GM18511 (cell line): ENCODE results near the gene NGEF.

ENCODE experiments used
- ATAC-seq: cut with Tn5 transposase; IDR thresholded peaks from one replicate; pipeline ENCODE4 v1.9.1; 2021; ENCODE audit warnings: mild to moderate bottlenecking, moderate library complexity; ENCODE audit not compliant: unreplicated experiment

Gene NGEF

DNA sequence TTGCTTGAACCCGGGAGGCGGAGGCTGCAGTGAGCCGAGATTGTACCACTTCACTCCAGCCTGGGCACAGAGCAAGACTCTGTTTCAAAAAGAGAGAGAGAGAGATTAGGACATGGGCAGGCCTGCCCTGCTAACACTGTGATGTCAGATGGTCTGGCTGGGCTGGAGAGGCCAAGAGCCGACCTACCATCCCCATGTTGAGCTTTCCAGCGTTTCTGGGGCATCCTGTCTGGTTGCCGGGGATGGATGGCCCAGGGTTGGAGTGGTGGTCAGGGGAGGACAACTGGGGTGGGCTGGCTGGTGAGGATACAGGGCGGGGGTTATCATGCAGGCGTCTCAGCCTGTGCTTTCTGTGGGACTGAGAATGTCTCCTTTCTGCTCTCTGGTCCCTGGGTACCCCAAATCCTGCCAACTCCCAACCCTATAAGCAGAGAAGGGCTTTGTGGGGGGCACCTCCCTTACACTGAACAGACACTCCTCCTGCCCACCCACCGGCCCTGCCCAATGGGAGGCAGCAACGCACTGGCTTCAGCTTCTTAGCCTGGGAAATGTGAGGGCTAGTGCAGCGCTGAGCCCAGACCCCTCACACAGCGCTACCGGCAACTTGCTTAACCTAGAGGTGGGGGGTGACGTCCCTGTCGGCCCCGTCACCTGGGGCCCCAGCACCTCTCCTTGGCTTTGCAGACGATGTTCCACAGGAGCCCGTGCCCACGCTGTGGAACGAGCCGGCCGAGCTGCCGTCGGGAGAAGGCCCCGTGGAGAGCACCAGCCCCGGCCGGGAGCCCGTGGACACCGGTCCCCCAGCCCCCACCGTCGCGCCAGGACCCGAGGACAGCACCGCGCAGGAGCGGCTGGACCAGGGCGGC, 137.6 kb downstream of the NGEF start:
- no peak for ATAC-seq

DNA sequence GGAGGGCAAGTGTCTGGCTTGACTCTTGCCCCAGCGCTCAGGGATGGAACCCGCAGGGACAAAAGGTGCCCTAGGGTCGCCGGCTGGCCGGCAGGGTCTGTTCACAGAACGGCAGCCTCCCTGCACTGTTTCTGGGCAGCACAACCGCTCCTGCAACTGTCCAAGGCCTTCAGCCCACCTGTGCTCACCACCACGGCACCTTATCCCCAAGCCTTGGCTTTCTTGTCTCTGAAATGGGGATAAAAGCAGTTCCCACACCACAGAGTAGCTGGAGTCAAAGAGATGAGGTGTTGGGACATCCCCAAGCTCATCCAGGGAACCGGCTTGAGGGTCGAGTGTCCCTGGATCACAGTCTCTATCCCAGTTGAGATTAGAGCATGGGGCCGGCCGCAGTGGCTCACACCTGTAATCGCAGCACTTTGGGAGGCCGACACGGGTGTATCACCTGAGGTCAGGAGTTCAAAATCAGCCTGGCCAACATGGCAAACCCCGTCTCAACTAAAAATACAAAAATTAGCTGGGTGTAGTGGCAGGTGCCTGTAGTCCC, 138.3 kb downstream of the NGEF start:
- no peak for ATAC-seq

DNA sequence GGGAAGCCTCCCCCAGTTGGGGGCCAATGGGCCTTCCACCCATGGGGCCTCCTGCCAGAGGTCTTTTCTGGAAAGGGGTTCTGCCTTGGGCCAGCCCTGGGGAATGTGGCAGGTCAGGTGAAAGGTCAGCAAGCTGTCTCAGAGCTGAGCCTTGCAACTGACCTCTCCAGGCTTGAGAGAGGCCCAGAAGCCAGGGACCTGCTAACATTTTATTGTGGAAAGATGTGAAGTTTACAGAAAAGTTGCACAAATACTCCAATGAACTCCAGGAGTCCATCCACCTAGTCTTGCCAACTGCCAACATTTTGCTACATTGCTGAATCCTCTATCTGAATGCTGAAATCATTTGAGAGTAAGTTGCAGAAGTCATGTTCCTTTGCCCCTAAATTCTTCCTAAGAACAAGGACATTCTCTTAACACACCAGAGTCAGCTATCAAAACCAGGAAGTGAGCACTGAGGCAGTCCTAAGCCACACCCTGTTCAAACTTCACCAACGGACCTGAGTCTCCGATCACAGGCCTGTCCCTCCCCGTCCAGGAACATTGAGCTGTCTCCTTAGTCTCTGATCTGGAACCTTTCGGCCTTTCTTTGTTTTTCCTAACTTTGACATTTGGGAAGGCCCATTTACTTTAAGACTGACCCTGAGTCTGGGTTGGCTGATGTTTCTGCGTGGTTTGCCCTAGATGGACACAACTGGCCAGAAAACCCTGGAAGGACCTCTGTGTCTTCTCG, 139.0 kb downstream of the NGEF start:
- no peak for ATAC-seq

DNA sequence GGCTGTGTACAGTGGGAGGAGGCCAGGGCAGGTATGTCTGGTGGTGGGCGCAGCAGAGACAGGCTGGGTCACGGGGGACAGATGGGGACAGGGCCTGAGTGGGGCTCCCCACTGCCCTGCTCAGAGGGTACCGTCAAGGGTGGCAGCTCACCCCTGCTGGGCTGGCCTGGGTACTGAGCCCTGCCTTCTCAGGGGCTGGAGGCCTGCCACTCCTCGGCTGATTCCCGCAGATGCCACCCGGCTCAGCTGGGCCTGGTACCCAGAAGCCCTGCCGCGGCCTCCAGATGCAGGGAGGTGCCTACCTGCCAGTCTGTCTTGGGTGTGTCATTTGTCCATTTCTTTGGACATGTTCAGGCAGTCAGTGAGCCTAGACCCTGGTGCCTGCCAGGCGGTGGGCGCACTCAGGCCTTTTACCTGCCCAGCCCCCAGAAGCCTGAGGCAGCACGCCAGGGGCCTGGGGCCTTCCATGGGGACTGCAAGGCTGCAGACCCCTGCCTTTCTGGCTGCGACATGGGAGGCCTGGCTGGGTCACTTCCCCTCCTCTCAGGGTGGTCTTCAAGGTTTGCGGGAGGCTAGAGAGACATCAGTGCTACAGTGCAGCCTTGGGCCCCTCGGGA, 139.7 kb downstream of the NGEF start:
- ATAC-seq, result no peak

DNA sequence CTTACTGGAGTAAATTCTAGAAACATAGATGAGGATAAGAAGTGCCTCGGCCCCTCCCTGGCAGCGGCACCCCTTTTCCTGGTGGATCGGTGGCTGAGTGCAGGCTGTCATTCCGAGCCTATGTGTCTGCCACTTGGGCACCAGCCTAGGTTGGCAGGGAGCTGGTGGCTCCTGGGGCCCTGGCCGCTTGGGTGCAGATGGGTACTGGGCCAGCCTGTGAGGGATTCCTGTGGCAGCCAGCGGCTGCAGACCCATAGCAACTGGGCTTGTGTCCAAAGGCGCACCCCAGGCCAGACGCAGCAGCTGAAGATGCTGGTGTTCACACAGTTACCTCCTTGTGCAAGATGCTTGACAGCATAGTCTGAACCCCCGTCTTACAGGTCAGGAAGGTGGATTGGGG, 140.2 kb downstream of the NGEF start:
- ATAC-seq, result no peak

DNA sequence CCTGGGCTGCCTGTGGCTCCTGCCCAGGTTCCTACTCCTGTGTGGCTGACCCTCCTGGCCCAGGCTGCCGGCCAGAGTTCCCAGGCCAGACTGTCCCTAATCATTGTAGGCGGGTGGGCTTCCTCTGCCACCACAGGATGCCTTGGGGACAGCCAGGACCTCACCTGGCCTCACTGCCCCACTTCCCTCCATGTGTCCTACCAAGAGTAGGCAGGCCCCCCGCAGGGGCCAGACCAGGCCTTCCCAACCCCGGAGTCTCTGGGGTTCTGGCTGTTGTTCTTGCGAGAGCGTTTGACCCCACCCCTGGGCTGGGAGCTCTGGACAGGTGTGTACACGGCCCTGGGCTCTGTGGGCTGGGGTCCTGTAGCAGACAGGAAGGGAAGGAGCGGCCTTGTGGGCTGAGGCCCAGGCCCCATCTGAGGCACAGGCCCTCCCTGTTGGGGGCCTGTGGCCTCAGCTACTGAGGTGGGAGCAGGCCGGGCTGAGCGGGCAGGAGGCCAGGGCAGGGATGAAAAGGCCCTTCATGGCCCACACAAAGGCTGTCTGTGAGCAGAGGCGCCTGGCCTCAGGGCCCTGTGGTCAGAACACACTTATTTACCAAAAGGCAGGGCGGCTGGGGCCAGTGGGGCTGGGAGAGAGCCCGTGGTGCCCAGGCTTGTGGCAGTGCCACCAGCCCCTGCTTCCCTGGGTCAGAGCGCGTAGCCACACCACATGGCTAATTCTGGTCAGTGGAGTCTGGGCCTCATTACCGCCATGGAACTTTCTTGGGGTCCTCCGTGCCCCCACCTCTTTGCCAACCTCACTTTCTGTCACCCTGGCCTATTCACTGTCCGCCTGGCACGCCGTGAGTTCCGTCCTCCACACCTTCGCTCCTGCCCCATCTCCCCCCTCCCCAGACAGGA, 141.0 kb downstream of the NGEF start:
- ATAC-seq, result no peak

DNA sequence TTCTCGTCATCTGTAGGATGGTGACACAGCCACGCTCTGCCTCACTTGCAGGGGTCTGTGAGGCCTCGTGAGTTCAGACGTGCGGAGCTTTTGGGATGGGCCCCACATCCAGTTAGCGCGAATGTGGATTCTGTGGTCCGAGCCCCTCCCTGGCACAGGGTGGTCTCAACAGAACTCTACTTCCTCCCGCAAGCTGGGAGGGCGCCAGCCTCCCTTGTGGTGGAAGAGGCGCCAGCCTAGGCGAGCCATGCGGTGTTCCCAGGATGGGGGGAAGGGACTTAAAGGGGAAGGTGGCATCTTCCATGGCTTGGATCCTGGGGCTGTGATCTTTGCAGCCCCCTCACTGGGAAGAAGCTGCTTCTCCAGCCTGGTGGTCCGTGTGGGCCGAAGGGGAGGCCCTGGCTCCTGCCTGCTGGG, 141.6 kb downstream of the NGEF start:
- no peak for ATAC-seq

DNA sequence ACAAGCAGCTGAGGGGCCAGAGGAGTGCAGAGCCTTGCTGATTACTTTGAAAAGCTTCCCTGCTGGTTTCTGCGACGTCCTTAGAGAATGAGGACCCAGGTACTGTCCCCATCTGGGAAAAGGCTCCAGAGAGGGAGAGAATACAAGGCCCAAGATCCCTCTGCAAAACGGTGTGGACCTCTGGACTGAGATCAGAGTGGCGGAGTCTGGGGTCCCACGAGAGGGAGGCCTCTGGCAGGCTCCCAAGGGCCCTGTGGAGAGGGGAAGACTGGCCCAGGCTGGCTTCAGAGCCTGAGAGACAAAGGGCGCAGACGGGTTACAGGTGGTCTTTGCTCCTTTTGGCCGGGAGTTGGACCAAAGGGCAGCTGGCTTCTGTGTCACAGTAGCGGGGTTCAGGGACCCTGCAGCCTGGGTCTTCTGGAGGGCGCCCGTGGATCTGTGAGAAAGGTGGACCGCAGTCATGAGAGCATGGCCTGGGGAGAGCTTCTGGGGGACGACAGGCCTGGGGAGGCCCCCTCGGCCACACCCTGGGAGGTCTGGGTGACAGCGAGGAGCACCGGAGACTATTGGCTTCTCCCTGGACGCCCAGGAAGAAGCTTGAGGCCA, 142.2 kb downstream of the NGEF start:
- no peak for ATAC-seq

DNA sequence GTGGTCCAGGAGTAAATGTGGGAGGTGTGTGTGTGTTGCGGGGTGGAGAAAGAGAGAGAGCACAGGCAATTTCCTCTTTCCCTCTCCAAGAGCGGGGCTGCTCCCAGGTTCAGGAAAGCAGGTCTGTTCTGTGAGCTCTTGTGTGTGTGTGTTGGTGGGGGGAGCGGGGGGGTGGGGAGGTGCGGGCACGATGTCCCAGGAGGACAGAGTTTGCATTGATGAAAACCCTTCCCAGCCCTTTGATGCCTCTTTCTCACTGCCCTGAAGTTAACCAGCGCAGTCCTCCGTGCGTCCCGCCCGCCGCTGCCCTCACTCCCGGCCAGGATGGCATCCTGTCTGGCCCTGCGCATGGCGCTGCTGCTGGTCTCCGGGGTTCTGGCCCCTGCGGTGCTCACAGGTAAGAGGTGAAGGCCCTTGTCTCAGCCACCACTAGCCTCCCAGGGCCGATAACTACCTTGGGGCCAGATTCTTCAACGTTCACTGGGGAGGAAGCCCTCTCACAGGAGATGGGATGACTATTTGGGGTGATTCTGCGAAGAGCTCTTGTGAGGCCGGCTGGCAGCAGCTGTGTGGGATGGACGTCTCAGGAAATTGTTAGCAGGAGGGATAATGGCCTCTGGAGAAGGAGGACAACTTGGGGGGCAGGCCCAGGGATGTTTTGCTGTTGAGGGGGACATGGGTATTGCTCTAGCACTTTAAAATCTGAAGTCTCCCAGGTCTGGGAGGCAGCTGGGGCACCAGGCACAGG, 142.9 kb downstream of the NGEF start, which contains the start of gene SNORC:
Gene SNORC (plus strand): TSS at position 247 of the 748 bp plus-strand sequence. CDS start 78 bp downstream, at position 325.
- no peak for ATAC-seq

DNA sequence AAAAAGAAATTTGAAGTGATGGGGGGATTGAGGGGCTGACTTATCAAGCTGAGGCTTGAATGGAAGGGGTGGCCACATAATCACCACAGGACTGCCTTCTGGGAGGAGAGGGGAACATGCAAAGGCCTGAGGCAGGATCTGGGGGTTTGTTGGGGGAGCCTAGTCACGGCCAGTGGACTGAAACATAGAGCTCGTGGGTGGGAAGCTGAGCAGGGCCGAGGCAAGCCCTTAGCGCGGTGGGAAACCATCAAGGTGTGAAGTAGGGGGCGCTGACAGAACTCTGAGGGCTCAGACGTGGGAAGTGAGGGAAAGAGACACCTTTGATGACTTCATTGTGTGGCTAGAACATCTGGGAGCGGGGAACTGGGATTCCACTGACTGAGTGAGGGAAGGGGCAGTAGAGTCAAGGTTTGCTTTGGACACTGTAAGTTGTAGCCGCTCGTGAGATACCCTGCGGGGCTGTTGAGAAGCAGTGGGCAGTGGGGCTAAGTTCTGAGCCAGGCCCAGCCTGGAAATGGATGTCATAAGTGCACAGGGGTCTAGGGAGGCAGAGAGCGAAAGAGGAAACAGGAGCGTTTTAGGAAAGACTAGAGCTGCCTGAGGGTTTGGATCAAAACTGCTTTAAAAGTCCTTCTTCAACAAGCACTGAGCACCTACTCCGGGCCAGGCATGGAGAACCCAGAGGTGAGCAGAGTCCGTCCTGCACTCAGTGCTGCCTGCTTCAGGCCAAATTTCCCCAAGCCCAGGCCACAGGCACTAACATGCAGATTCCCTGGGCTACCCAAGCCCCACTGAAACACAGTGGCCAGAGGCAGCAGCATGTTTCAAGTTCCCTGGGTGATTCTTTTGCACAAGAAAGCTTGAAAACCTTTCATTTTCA, 143.7 kb downstream of the NGEF start:
- no peak for ATAC-seq

DNA sequence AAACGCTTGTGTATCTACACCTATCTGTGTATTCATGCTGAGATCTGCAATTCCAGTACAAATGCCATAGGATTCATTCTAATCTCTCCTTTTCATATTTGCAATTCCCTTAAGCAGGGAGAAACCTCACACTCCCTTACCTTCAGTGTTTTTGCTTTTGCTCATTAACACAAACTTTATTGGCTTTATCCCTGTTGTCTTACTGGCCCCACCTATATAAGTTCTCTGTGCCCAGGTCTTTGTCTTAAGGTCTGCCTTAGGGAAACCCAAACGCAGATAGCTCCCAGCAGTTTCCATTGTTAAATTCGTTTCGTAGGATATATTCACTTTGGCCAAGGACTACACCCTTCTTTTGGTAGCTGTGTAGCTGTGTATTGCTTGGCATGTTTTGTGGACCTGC, 147.0 kb downstream of the NGEF start:
- ATAC-seq, result no peak

DNA sequence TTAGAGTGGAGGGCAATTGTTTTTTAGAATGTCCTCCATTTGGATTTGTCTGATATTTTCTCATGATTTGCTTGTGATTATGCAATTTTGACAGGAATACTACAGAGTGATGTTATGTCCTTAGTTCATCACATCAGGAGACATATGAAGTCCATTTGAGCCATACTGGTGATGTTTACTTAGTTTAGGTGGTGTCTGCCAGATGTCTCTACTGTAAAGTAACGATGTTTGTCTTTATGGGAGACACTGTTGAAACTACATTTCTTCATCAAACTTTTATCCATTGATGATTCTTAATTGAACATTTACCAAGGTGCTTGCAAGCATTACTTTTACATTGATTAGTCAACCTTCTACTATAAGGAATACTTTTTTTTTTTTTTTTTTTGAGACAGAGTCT, 147.9 kb downstream of the NGEF start:
- no peak for ATAC-seq

DNA sequence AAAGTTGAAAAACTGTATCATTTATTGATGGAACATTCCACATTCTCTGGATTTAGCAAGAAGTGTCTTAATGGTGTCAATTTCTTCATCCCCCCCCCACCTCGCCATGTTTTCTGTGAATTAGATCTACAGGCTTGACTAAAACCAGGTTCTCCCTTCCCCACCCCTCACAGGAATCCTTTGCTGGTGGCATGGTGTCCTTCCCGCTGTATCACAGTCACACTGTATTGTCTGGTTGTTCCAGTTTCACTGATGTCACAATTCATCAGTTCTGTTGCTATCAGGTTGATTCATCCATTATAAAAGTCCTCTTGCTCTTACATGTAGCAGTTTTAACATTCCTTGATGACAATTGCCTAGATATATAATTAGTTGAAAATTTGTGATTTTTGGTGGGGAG, 149.1 kb downstream of the NGEF start:
- ATAC-seq, result no peak

DNA sequence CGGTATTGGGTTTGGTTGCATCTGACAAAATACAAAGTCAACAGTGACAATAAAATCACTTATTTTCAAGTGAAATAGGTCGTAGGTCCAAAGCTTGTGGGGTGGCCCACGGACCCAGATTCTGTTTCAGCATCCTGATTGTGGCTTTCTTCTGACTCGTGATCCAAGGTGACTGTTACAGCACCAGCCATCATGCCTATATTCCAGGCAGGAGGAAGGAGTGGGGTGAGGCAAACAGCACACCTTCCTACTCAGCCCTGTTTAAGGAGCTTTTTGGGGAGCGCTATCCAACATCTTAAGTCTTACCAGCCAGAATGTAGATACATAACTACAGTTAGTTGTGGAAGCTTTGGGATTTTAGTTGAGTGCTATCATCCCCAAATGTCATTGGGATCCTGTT, 151.7 kb downstream of the NGEF start:
- ATAC-seq, result no peak

DNA sequence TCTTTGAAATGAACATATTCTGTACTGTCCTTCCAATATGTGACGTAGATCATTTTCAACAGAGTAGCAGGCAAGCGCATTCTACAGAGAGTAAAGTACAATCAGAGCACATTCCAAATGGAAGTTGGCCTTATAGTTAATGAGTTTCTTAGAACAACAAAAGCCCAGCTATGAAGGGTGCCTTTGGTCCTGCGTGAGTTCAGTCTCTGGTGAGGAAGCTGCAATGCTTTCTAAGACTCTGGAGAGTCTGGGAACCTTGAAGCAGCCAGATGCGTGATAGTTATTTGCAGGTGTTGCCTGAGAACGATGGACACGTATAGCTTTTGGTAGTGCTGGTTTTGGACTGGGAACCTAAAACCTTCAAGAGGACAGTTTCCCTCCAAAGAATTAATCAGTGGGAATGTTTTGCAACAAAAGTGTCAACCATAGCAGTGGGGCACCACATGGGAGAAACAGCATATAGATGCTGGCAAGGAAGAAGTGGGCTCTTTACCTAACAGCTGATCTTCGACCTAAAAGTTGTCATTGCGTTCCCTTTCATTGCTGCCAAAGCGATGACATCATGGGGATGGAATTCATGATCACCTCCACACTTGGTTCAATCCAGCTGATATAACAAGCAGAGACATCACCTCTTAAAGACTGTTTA, 152.3 kb downstream of the NGEF start:
- ATAC-seq, result no peak

DNA sequence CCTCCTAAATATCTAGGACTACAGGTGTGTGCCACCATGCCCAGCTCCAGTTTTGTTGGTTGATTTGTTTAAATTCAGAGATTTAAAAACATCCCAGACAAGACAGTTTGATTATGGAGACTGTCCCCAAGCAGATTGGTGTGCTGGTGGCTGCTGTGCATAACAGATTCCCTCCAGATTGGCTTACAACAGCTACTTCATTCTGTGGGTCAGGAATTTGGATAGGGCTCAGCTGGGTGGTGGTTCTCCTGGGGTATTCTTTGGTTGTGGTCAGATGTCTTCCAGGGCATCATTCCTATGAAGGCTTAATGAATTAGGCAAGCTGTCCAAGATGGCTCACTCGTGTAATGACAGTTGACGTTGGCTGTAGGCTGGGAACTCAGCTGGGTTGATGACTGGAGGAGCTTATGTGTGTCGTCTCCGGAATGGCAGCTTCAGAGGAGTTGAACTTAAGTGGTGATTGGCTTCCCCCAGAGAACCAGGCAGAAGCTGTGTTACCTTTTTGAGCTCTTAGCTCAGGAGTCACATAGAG, 153.6 kb downstream of the NGEF start:
- no peak for ATAC-seq

DNA sequence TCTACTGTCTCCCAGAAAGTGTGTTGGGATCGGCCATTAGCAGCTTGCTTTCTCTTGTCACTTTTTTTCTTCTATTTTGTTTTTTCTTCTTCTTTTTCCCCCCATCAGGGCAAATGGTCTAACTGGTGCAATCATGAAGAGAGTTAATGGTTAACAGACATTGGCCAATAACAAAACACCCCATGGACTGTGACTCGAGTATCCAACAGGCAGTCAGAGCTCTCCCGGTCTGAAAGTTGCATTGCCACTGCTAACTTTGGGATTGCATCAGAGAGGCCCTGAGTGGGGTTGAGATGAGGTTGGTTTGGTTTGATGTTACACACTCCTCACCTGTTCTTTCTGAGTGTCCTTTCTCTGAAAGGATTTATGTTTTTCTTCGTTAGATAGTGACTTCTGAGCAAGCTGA, 155.9 kb downstream of the NGEF start:
- ATAC-seq, result no peak

DNA sequence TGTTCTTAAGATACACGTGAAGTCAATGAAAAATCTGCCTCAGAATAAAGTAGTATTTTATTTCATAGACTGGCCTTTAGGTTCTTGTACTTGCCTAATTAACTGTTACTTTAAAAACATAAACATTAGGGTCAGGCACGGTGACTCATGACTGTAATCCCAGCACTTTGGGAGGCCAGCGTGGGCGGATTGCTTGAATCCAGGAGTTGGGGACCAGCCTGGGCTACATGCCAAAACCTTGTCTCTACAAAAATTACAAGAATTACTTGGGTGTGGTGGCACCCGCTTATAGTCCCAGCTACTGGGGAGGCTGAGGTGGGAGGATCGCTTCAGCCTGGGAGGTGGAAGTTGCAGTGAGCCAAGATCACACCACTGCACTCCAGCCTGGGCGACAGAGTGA, 159.0 kb downstream of the NGEF start:
- ATAC-seq, result no peak
